HL-60 (cell line): ENCODE measurements around the gene LFNG.

ENCODE experiments used
- CTCF ChIP-seq: IDR thresholded peaks from one replicate; pipeline ENCODE4 v1.5.1; 2011; ENCODE audit warnings: low read length, control low read depth, inconsistent platforms; ENCODE audit not compliant: insufficient read depth
- POLR2AphosphoS5 ChIP-seq: IDR thresholded peaks from 2 replicates; pipeline ENCODE4 v1.6.1; 2012; ENCODE audit warnings: low read depth
- REST ChIP-seq: IDR thresholded peaks from 2 replicates; pipeline ENCODE4 v1.6.1; 2012; ENCODE audit warnings: low read depth; ENCODE audit not compliant: insufficient replicate concordance

GRCh38 chr7:2478399-2478785, 41.2 kb upstream of the LFNG start:
- TF ChIP-seq CTCF (no peak), REST (no peak), POLR2AphosphoS5 (no peak)
